Measurements from ENCODE around the gene EIF2S1.
"Not testable (repeated sequence)": the region's sequence is repeated elsewhere in the genome, so short reads cannot be mapped to it uniquely, and the experiment has no call there.

The EIF2S1 gene

DNA sequence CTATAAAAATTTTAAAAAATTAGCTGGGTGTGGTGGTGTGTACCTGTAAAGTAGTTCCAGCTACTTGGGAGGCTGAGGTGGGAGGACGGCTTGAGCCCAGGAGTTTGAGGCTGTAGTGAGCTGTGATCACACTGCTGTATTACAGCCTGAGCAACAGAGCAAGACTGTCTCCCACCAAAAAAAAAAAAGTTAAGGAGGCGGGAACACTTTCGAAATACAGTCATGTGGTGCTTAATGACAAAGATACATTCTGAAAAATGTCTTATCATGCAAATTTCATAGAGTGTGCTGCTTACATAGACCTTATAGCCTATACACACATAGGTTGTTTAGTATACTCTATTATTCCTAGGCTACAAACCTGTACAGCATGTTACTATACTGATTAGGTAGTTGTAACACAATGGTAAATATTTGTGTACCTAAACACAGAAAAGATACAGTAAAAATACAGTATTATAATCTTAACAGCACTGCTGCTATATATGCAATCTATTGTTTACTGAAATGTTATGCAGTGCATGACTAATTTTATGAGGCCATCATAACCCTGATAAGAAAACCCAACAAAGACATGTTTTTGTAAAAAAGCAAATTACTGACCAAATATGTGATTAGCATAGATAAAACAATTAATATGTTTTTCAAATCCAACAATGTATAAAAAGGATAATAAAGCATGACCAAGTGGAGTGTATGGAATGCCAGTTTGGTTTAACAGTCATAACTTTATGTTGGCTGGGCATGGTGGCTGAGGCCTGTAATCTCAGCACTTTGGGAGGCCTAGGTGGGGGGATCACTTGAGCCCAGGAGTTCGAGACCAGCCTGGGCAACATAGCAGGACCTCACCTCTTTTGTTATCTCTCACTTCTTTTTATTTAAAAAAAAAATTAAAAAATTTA lies 11.4 kb downstream of the EIF2S1 start:
- DNase-seq (ENCODE audit: low read depth, low spot score) = no peak

DNA sequence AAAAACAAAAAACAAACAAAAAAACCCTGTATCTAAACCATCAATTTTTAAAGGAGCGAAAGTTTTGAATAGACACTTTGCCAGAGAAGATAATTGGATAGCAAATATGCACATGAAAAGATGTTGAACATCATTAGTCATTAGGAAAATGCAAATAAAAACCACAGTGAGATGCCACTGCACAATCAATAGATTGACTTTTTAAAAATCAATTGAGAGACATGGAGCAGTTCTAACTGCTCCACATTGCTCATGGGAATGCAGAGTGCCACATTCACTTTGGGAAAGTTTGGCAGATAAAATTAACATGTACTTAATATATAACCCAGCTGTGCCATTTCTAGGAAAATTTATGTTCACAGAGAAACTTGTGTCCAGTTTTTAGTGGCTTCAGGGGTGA lies 12.7 kb downstream of the EIF2S1 start:
- no peak for DNase-seq (ENCODE audit: low read depth, low spot score)

- DNase-seq (ENCODE audit: low read depth, low spot score) = no peak
These were observed 13.2 kb downstream of the EIF2S1 start for GRCh38 chr14:67373347-67373746.

- no peak for DNase-seq (ENCODE audit: low read depth, low spot score)
These were observed 17.8 kb downstream of the EIF2S1 start for GRCh38 chr14:67377916-67378315.

DNA sequence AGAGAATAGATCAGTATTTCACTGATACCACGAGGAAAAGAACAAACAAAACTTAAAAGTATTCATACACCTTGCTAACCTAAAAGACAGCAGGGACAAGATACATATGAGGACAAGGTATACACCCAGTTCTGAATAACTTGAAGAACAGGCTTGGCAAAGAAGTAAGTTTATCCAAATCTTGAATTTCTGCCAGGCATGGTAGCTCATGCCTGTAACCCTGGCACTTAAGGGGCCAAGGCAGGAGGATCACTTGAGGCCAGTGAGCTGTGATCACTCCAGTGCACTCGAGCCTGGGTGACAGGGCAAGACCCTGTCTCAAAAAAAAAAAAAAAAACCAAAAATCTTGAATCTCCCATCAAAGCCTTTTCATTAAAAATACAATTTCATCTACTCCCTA lies 25.0 kb downstream of the EIF2S1 start:
- no peak for DNase-seq (ENCODE audit: low read depth, low spot score)

GRCh38 chr14:67385618-67386017 lies 25.5 kb downstream of the EIF2S1 start:
- DNase-seq (ENCODE audit: low read depth, low spot score) = no peak

DNA sequence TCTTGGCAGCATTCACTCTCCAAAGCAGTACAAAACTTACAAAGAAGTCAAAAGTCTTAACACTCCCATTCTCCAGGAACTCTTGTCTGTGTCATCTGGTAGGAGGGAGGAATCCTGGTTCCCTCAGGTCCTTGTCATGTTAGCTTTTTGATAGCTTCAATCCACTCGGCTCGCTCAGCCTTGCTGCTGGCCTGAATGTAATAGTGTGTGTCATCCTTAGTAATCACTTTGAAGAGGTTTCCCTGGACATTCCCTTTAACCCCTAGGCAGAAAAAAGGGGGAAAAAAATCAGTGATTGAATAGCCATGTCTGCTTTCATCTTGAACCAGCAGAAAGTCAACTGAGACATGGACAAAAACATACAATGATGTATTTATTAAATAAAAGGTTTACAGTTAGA lies 27.1 kb downstream of the EIF2S1 start:
- no peak for DNase-seq (ENCODE audit: low read depth, low spot score)

- no peak for DNase-seq (ENCODE audit: low read depth, low spot score)
These were observed 29.1 kb downstream of the EIF2S1 start for GRCh38 chr14:67389275-67389674.

DNA sequence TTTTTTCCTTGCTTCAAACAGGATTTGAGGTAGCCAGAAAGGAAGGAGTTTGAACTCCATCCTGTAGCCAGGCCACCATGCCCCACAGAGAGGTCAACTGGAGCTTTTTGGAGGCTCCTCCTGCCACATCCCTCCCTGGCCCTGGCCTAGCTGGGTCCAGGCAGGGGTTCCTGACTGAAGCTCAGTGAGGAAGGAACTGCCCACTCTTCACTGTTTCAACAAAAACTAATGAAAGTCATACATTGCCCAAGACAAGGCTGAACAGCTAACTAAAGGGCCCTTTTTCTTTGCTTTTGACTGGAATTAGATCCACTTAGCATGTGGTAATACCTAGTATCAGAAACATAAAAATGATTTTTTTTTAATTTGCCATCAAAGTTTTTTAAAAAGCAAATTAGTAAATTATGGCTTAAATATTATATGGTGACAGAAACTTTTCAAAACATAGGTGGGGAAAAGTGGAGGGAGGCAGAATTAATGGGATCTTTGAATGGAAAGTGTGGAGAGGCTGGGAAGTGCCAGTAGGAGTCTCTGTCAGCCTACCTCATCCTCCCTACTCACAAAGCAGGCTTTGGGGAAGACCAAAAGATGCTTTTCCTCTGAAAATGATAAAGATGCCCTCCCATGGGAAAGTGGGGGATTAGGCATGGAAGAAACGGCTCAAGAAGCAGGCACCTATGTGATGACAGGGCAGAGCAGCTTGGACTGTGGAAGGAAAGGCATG lies 29.8 kb downstream of the EIF2S1 start:
- no peak for DNase-seq (ENCODE audit: low read depth, low spot score)

- no peak for DNase-seq (ENCODE audit: low read depth, low spot score)
These were observed 31.1 kb downstream of the EIF2S1 start for GRCh38 chr14:67391268-67391667.

DNA sequence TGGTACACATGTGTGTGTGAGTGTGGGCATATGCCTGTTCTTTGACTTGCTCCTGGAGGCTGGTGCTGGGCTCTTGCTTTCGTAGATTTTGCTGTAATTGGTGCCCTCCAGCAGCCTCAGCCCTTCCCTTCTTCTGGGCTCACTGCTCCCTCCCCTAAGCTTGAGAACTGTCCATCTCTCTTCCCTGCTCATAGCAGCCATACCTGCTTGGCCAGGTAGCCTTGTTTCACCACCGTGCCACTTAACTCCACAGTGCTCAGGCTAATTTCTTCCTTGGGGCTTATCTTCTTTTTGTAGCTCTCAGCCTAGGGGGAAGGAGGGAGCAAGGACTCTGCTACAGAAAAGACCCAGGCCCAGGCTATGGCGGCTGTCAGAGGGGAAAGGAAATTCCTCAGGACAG lies 32.0 kb downstream of the EIF2S1 start:
- no peak for DNase-seq (ENCODE audit: low read depth, low spot score)

DNA sequence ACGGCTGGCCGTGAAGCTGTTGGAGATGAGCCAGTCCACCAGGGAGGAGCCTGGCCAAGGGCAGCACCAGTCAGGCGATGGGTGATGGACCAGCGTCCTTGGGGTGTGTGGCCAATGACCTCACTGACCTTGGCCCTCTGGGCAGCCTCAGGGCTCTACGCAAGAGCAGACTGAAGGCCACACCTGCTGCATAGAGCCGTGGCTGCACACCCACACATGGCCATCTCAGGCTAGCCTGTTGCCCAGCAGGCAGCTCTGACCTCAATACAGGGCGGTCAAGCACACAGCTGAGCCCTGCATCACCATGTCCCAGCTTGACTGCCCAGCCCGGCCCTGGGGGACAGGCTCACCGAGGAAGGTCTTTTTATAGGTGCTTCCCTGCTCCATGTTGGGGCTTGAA lies 32.7 kb downstream of the EIF2S1 start:
- DNase-seq (ENCODE audit: low read depth, low spot score) = no peak

GRCh38 chr14:67393689-67394088 lies 33.6 kb downstream of the EIF2S1 start:
- DNase-seq (ENCODE audit: low read depth, low spot score) = no peak

DNA sequence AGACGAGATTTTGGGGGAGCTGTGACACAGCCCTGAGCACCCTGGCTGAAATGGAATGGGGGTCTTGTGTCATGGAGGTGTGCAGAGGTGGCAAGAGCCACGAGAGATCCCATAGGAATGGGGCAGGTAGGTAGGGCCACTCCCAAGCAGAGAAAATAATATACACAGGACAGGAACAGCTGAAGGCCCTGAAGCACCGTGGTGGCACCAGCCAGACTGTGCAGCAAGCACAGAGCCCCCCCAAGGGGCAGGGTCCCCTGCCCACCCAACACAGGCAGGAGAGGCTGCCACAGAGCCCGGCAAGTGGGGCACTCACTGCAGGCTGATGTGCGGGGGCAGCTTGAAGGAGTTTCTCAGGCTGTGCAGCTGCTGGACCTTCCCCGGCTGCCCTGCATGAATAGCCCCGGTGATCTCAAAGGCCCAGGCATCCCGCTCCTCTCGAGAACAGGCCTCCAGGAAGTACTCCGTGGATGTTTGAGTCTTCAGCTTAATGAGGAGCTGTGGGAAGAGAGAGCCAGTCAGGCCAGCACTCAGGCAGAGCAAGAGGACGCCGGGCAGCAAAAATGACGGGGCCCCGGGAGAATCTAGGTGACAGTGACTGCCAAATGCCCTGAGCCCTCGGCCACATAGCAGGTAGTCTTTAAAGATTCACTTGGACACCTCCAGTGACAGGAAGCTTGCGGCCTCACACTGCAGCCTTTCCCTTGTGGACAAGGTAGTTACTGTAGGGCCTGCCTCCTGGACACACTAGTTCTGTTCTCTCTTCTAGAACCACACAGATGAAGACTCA lies 35.2 kb downstream of the EIF2S1 start:
- DNase-seq (ENCODE audit: low read depth, low spot score) = no peak

- no peak for DNase-seq (ENCODE audit: low read depth, low spot score)
These were observed 35.7 kb downstream of the EIF2S1 start for GRCh38 chr14:67395876-67396189.

- no peak for DNase-seq (ENCODE audit: low read depth, low spot score)
These were observed 36.3 kb downstream of the EIF2S1 start for GRCh38 chr14:67396381-67396970.

GRCh38 chr14:67397536-67397935 lies 37.4 kb downstream of the EIF2S1 start:
- no peak for DNase-seq (ENCODE audit: low read depth, low spot score)

GRCh38 chr14:67400434-67400833 lies 40.3 kb downstream of the EIF2S1 start:
- no peak for DNase-seq (ENCODE audit: low read depth, low spot score)

DNA sequence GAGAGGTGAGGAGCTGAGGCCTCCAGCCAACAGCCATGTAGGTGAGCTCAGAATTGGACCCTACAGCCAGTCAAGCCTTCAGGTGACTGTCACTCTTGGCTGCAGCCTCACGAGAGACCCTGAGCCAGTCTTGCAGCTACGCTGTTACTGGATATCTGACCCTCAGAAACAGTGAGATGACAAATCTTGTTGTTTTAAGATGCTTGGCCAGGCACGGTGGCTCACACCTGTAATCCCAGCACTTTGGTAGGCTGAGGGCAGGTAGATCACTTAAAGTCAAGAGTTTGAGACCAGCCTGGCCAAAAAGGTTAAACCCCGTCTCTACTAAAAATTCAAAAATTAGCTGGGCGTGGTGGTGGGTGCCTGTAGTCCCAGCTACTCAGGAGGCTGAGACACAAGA lies 45.6 kb downstream of the EIF2S1 start:
- DNase-seq (ENCODE audit: low read depth, low spot score) = no peak

- DNase-seq (ENCODE audit: low read depth, low spot score) = not testable (repeated sequence)
These were observed 48.1 kb downstream of the EIF2S1 start for GRCh38 chr14:67408122-67408801.

GRCh38 chr14:67409461-67409860 lies 49.3 kb downstream of the EIF2S1 start:
- no peak for DNase-seq (ENCODE audit: low read depth, low spot score)
